Suprapubic skin (tissue), 4 donors: ENCODE data around the gene PCYOX1L. TPM values are rescaled to one million over a fixed set of nuclear protein-coding genes. Genes with fewer than 3 reads are reported as not detected.

Experiments used
- DNase-seq, 2 donors: peaks; one replicate each; pipeline ENCODE4 v3.0.0-alpha.2; 2019; ENCODE audit warnings: low spot score in 2 of 2
- H3K27ac ChIP-seq: fragments of 200-600 bp; sonication (generic); one replicate; pipeline ENCODE4 v1.5.1; 2019
- H3K27me3 ChIP-seq: fragments of 200-600 bp; sonication (generic); one replicate; pipeline ENCODE4 v1.5.1; 2019
- H3K36me3 ChIP-seq: fragments of 200-600 bp; sonication (generic); one replicate; pipeline ENCODE4 v1.5.1; 2019
- H3K4me1 ChIP-seq: fragments of 200-600 bp; sonication (generic); one replicate; pipeline ENCODE4 v1.5.1; 2019
- H3K4me3 ChIP-seq: fragments of 200-600 bp; sonication (generic); one replicate; pipeline ENCODE4 v1.5.1; 2019; ENCODE audit warnings: mild to moderate bottlenecking
- H3K9me3 ChIP-seq: fragments of 200-600 bp; sonication (generic); one replicate; pipeline ENCODE4 v1.5.1; 2019
- CTCF ChIP-seq, 2 donors: fragments of 200-600 bp in 1 of 2; fragments of 450-650 bp in 1 of 2; sonication (generic) in 1 of 2; IDR thresholded peaks; one replicate each; pipeline ENCODE4 v1.5.1; 2016 to 2019; ENCODE audit warnings: antibody characterized with exemption in 2 of 2, mild to moderate bottlenecking in 1 of 2, moderate library complexity in 1 of 2
- EP300 ChIP-seq: sonication (generic); formaldehyde crosslinking; IDR thresholded peaks from one replicate; pipeline ENCODE4 v1.6.1; 2017; ENCODE audit warnings: antibody characterized with exemption
- POLR2A ChIP-seq, 2 donors: fragments of 450-650 bp; IDR thresholded peaks; one replicate each; pipeline ENCODE4 v1.6.1; 2017; ENCODE audit warnings: antibody characterized with exemption in 2 of 2, mild to moderate bottlenecking in 2 of 2, moderate library complexity in 2 of 2
- POLR2AphosphoS5 ChIP-seq, 3 donors: sonication (generic); formaldehyde crosslinking; IDR thresholded peaks; one replicate each; pipeline ENCODE4 v1.6.1; 2017; ENCODE audit warnings: antibody characterized with exemption in 3 of 3
- WGBS: methylation state at CpG from one replicate; pipeline ENCODE4 v1.1.5; 2018; 5-methylcytosine and 5-hydroxymethylcytosine counted together
- total RNA-seq, 4 donors: library from RNA; depleted of rRNA; stranded (reverse); fragments of >200 nt; gene quantifications; one replicate each; pipeline ENCODE4 v1.1.0, GENCODE V29; 2016

The PCYOX1L gene
- total RNA-seq, 4 donors from 2014 or later: 4.5 to 11.8 (median 5.8) TPM

- no peak overlapping the region for H3K4me3 ChIP-seq
- no peaks in the 10 kb centered on the region for H3K9me3 ChIP-seq
- peaks cover 37% of the 10 kb centered on the region for H3K36me3 ChIP-seq
- H3K27ac ChIP-seq: no peak overlapping the region
- 80% methylated on average over 1 of the region's 1 CpG for WGBS
- peaks cover 20% of the 10 kb centered on the region for H3K4me1 ChIP-seq
- TF ChIP-seq POLR2A (IDR thresholded peaks at IDR 0.05) (no peak), POLR2AphosphoS5 (IDR thresholded peaks at IDR 0.05) (no peak), CTCF (IDR thresholded peaks at IDR 0.05) (no peak), EP300 (no peak)
- DNase-seq: no peak
- H3K27me3 ChIP-seq: no peaks in the 10 kb centered on the region
Observed at GRCh38 chr5:149355688-149356087, 2.2 kb upstream of the PCYOX1L start.

GRCh38 chr5:149356391-149356790 lies 1.5 kb upstream of the PCYOX1L start:
- WGBS: 94% methylated on average over 8 of the region's 8 CpGs
- no peak for TF ChIP-seq CTCF (IDR thresholded peaks at IDR 0.05)
- TF ChIP-seq POLR2AphosphoS5 (IDR thresholded peaks at IDR 0.05): no peak
- no peak for TF ChIP-seq POLR2A (IDR thresholded peaks at IDR 0.05)
- TF ChIP-seq EP300: no peak
- no peak for DNase-seq
- H3K27me3 ChIP-seq: no peaks in the 10 kb centered on the region
- no peak overlapping the region for H3K4me3 ChIP-seq
- peaks cover 30% of the 10 kb centered on the region for H3K36me3 ChIP-seq
- no peaks in the 10 kb centered on the region for H3K9me3 ChIP-seq
- H3K4me1 ChIP-seq: peaks cover 20% of the 10 kb centered on the region
- H3K27ac ChIP-seq: no peak overlapping the region

- H3K4me3 ChIP-seq: peak overlapping the region; percentile 68
- under 1% methylated on average over 13 of the region's 18 CpGs for WGBS
- peak overlapping the region; percentile 71 for H3K27ac ChIP-seq
- H3K27me3 ChIP-seq: no peaks in the 10 kb centered on the region
- peak in 1 of 2 donors; percentile 85 for DNase-seq
- no peak for TF ChIP-seq POLR2A (IDR thresholded peaks at IDR 0.05)
- TF ChIP-seq CTCF (IDR thresholded peaks at IDR 0.05): no peak
- no peak for TF ChIP-seq POLR2AphosphoS5 (IDR thresholded peaks at IDR 0.05)
- no peak for TF ChIP-seq EP300
- H3K36me3 ChIP-seq: peaks cover 15% of the 10 kb centered on the region
- no peaks in the 10 kb centered on the region for H3K9me3 ChIP-seq
- H3K4me1 ChIP-seq: peaks cover 20% of the 10 kb centered on the region
Observed at GRCh38 chr5:149358294-149358651, 427 bp downstream of the PCYOX1L start.

GRCh38 chr5:149358868-149359495 lies 1.1 kb downstream of the PCYOX1L start:
- DNase-seq: no peak
- Histone ChIP-seq H3K9me3 (no peaks in the 10 kb centered on the region), H3K27me3 (no peaks in the 10 kb centered on the region), H3K36me3 (peaks cover 10% of the 10 kb centered on the region), H3K27ac (no peak overlapping the region), H3K4me1 (peaks cover 20% of the 10 kb centered on the region), H3K4me3 (peak overlapping the region; percentile 68)
- no peak for TF ChIP-seq POLR2AphosphoS5 (IDR thresholded peaks at IDR 0.05)
- 70% methylated on average over 8 of the region's 8 CpGs for WGBS

- H3K4me3 ChIP-seq: no peak overlapping the region
- no peak for DNase-seq
- 86% methylated on average over 1 of the region's 1 CpG for WGBS
- TF ChIP-seq POLR2AphosphoS5 (IDR thresholded peaks at IDR 0.05) (no peak), EP300 (no peak), CTCF (IDR thresholded peaks at IDR 0.05) (no peak)
- no peak overlapping the region for H3K27ac ChIP-seq
- peaks cover 20% of the 10 kb centered on the region for H3K4me1 ChIP-seq
- H3K27me3 ChIP-seq: no peaks in the 10 kb centered on the region
- H3K9me3 ChIP-seq: no peaks in the 10 kb centered on the region
- H3K36me3 ChIP-seq: no peaks in the 10 kb centered on the region
Observed at GRCh38 chr5:149360272-149360671, 2.4 kb downstream of the PCYOX1L start.

- WGBS: 97% methylated on average over 12 of the region's 12 CpGs
- no peak overlapping the region for H3K4me3 ChIP-seq
- no peaks in the 10 kb centered on the region for H3K9me3 ChIP-seq
- H3K36me3 ChIP-seq: no peaks in the 10 kb centered on the region
- DNase-seq: no peak
- no peak for TF ChIP-seq POLR2AphosphoS5 (IDR thresholded peaks at IDR 0.05)
- no peak for TF ChIP-seq EP300
- H3K27me3 ChIP-seq: no peaks in the 10 kb centered on the region
- H3K4me1 ChIP-seq: peaks cover 19% of the 10 kb centered on the region
- H3K27ac ChIP-seq: no peak overlapping the region
Observed at GRCh38 chr5:149362541-149362940, 4.7 kb downstream of the PCYOX1L start.
